Esophagus (tissue), 2 donors: ENCODE measurements around the gene TRPM3. TPM values are rescaled to one million over a fixed set of nuclear protein-coding genes. Genes with fewer than 3 reads are reported as not detected.

Source experiments
- H3K27ac ChIP-seq, 2 donors: one replicate each; pipeline ENCODE4 v1.5.1; 2013; ENCODE audit warnings: low read depth in 2 of 2, mild to moderate bottlenecking in 2 of 2, inconsistent platforms in 1 of 2, low read length in 1 of 2, moderate library complexity in 1 of 2
- H3K27me3 ChIP-seq, 2 donors: one replicate each; pipeline ENCODE4 v1.6.1; 2013; ENCODE audit warnings: low read length in 2 of 2, control low read depth in 1 of 2, mild to moderate bottlenecking in 1 of 2; ENCODE audit not compliant: insufficient read depth in 2 of 2, control insufficient read depth in 1 of 2
- H3K36me3 ChIP-seq, 2 donors: one replicate each; pipeline ENCODE4 v1.6.1; 2013; ENCODE audit warnings: low read length in 1 of 2; ENCODE audit not compliant: control insufficient read depth in 2 of 2, insufficient read depth in 2 of 2
- H3K4me1 ChIP-seq, 2 donors: one replicate each; pipeline ENCODE4 v1.6.1; 2013; ENCODE audit warnings: low read length in 1 of 2; ENCODE audit not compliant: control insufficient read depth in 2 of 2, insufficient read depth in 2 of 2
- H3K4me3 ChIP-seq, 2 donors: one replicate each; pipeline ENCODE4 v1.5.1; 2013; ENCODE audit warnings: low read length in 2 of 2, mild to moderate bottlenecking in 2 of 2, low read depth in 1 of 2, moderate library complexity in 1 of 2
- H3K9me3 ChIP-seq, 2 donors: one replicate each; pipeline ENCODE4 v1.6.1; 2013; ENCODE audit warnings: mild to moderate bottlenecking in 2 of 2, low read depth in 1 of 2, low read length in 1 of 2, moderate library complexity in 1 of 2; ENCODE audit not compliant: control insufficient read depth in 2 of 2, insufficient read depth in 1 of 2
- WGBS, 2 donors: extraction: QIAGEN DNeasy Blood & Tissue Kit; methylation state at CpG; one replicate each; pipeline ENCODE4 v1.1.7; 2013; 5-methylcytosine and 5-hydroxymethylcytosine counted together
- polyA plus RNA-seq, 2 donors: library from polyadenylated mRNA; stranded (reverse); fragments of 200-250 nt; gene quantifications; one replicate each; pipeline ENCODE4 v1.2.3, GENCODE V29; 2013
- donor health status: healthy with polysubstance abuse.
- donor health status: Bipolar disorder and iron deficiency.

The TRPM3 gene
- polyA plus RNA-seq, 2 donors, result under 0.01 to 0.02 TPM

DNA sequence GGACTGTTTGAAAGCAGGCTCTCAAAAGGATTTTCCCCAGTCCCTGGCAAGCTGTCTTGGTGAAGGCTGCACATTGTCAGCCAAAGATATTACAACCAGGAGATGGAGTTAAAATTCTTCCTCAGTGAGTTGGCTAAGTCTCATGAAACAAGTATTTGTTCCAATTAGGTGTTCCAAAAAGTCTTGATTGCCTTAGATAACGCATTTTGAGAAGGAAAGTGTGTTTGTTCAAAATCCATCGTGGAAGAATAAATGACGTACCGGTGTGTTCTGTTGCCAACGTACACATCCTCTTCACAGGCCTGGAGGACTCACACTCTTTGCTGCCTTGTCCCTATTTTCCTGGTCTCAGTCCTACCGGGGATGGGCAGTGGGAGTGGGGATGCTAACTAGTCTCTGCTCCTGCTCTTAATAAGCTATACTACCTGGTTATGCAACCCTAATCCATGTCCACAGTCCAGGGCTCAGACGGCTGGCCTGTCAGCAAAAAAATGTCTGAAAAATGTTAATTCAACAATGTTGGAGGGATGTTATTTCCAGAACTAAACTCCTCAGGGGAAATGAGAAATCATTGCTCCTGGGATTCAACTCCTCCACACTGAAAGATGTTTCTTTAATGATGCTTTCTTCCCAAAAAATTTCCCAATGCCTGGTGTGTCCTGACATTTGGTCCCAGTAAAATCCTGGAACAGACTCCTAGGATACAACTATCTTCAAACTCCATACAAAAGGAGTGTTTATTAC is 531.7 kb downstream of the TRPM3 start:
- Histone ChIP-seq H3K27ac (peak overlapping the region; percentile 62 to 86), H3K27me3 (no peaks in the 10 kb centered on the region), H3K9me3 (no peaks in the 10 kb centered on the region), H3K4me1 (no peaks in the 10 kb centered on the region), H3K4me3 (no peak overlapping the region), H3K36me3 (no peaks in the 10 kb centered on the region)
- 44 to 62% methylated on average over 7 of the region's 7 CpGs for WGBS, 2 donors

DNA sequence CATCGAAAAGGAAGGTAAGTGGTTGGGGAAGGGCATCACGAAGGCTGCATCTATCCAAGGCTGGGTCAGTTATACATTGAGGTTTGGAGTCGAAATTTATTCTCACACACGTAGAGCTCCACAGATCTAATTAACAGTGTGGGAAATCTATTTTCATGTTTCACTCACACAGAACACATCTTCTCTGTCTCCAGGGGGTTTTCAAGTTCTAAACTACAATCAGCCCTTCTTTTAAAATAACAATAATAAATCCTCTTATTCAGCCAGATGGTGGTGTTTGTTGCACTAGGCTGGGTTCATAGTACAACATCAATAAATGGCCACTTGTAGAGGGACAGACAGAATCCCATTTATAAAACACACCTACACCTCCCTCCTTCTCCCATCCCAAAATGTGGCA is 532.4 kb downstream of the TRPM3 start:
- Histone ChIP-seq H3K9me3 (no peaks in the 10 kb centered on the region), H3K4me3 (no peak overlapping the region), H3K4me1 (no peaks in the 10 kb centered on the region), H3K27me3 (no peaks in the 10 kb centered on the region), H3K36me3 (no peaks in the 10 kb centered on the region), H3K27ac (peak overlapping the region; percentile 49 to 62)
- WGBS, 2 donors, result 84 to 92% methylated on average over 4 of the region's 4 CpGs

GRCh38 chr9:70588381-70588780 is 533.0 kb downstream of the TRPM3 start:
- H3K9me3 ChIP-seq, result no peaks in the 10 kb centered on the region
- peak overlapping the region in 1 of 2 donors; percentile 11 for H3K27ac ChIP-seq
- 89 to 90% methylated on average over 11 of the region's 11 CpGs for WGBS, 2 donors
- no peaks in the 10 kb centered on the region for H3K4me1 ChIP-seq
- H3K4me3 ChIP-seq, result no peak overlapping the region
- H3K27me3 ChIP-seq, result no peaks in the 10 kb centered on the region
- H3K36me3 ChIP-seq, result no peaks in the 10 kb centered on the region

DNA sequence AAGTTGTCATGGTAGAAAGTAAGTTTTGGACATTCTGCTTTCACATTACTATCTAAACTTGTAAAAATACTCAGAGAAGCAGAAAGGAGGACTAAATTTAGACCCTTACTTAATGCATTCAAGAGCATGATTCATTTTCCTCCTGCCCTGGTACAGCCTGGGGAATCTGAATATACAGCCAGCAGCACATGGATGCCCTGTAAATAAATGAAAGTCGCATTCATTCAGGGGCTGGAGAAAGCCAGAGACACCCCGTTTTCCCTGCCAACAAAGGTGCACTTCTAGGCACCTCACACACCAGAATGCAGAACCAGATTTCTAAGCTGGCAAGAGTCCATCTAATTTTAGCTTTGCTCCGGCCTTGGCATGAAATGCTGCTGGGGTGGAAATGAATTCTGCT is 534.2 kb downstream of the TRPM3 start:
- 30 to 37% methylated on average over 3 of the region's 3 CpGs for WGBS, 2 donors
- no peak overlapping the region for H3K4me3 ChIP-seq
- H3K27ac ChIP-seq, result peak overlapping the region; percentile 67 to 78
- no peaks in the 10 kb centered on the region for H3K36me3 ChIP-seq
- H3K27me3 ChIP-seq, result no peaks in the 10 kb centered on the region
- H3K9me3 ChIP-seq, result no peaks in the 10 kb centered on the region
- H3K4me1 ChIP-seq, result no peaks in the 10 kb centered on the region

GRCh38 chr9:70586476-70586875 is 534.9 kb downstream of the TRPM3 start:
- H3K27ac ChIP-seq, result no peak overlapping the region
- H3K27me3 ChIP-seq, result no peaks in the 10 kb centered on the region
- 61 to 74% methylated on average over 4 of the region's 4 CpGs for WGBS, 2 donors
- no peak overlapping the region for H3K4me3 ChIP-seq
- no peaks in the 10 kb centered on the region for H3K9me3 ChIP-seq
- H3K4me1 ChIP-seq, result no peaks in the 10 kb centered on the region
- H3K36me3 ChIP-seq, result no peaks in the 10 kb centered on the region

- no peaks in the 10 kb centered on the region for H3K9me3 ChIP-seq
- no peaks in the 10 kb centered on the region for H3K36me3 ChIP-seq
- WGBS, 2 donors, result 71 to 80% methylated on average over 2 of the region's 2 CpGs
- H3K4me1 ChIP-seq, result no peaks in the 10 kb centered on the region
- no peak overlapping the region for H3K4me3 ChIP-seq
- H3K27ac ChIP-seq, result no peak overlapping the region
- peaks cover 0 to 3% of the 10 kb centered on the region in 2 donors for H3K27me3 ChIP-seq
Observed at GRCh38 chr9:70581955-70582350, 539.5 kb downstream of the TRPM3 start.

DNA sequence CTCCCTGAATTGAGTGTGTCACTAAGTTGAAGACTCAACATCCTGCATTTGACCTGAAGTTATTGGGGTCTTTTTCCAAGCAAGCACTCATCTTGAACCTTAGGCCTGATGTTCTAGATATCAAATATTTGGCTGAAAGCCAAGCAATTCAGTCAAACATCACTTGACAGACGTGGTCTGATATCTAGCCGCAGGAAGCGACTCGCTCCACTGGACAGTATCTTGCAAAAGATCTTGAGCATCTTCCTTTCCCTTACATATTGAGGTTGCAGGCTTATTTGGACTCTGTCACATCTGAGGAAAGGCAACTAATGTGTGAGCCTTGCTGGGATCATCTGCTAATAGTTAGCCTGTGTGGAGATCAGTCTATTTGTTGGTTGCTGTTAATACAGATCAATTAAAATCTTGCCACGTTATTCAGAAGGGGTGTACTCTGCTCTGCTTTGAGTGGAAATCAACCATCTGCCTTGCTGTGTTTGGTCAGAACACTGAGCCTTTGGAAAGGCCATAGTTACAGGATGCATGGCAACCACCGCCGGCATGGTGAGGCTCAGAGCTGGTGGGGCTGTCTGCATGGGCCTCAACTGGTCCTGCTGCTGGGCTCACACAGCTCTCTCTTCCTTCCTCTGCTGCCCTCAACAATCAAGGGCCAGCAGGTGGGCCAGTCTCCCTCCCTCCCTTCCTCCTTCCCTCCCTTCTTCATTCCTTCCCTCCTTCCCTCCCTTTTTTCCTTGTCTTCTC is 540.0 kb downstream of the TRPM3 start:
- H3K4me1 ChIP-seq, result no peaks in the 10 kb centered on the region
- H3K4me3 ChIP-seq, result no peak overlapping the region
- no peak overlapping the region for H3K27ac ChIP-seq
- no peaks in the 10 kb centered on the region for H3K9me3 ChIP-seq
- H3K36me3 ChIP-seq, result no peaks in the 10 kb centered on the region
- WGBS, 2 donors, result 79% methylated on average over 7 of the region's 7 CpGs
- H3K27me3 ChIP-seq, result peaks cover 0 to 3% of the 10 kb centered on the region in 2 donors

DNA sequence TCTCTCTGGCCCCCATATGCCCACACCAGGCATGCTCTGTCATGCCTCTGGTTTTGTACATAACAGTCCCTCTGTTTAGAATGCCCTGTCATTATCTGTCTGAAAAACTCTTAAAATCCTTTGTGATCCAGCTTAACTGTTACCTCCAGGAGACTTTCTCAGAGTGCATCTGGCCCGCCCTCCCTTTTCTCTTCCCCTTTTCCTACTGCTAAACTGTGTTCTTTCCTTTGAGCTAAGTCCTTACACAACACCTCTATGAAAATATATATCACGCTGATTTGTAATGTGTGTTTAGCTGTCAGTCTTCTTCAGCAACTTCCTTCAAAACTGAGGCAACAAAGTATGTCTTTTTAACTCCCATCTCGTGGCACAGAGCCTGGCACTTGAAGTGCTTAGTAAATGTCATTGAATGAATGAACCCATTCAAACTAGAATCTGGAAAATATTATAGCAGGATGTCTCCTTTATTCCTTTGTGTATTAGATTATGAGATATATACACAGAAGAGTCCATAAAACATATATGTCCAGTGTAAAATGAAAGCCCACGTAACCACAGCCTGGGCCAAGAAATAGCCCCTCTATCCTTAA is 540.7 kb downstream of the TRPM3 start:
- H3K27ac ChIP-seq, result no peak overlapping the region
- 65 to 81% methylated on average over 4 of the region's 4 CpGs for WGBS, 2 donors
- no peaks in the 10 kb centered on the region for H3K36me3 ChIP-seq
- peaks cover 0 to 3% of the 10 kb centered on the region in 2 donors for H3K27me3 ChIP-seq
- no peak overlapping the region for H3K4me3 ChIP-seq
- H3K9me3 ChIP-seq, result no peaks in the 10 kb centered on the region
- H3K4me1 ChIP-seq, result no peaks in the 10 kb centered on the region

- Histone ChIP-seq H3K4me3 (no peak overlapping the region), H3K36me3 (no peaks in the 10 kb centered on the region), H3K4me1 (no peaks in the 10 kb centered on the region), H3K27ac (no peak overlapping the region), H3K9me3 (no peaks in the 10 kb centered on the region), H3K27me3 (peaks cover 0 to 3% of the 10 kb centered on the region in 2 donors)
- WGBS, 2 donors, result 73 to 78% methylated on average over 7 of the region's 7 CpGs
Observed at GRCh38 chr9:70579686-70580085, 541.7 kb downstream of the TRPM3 start.
